HFFc6 (cell line): ENCODE results near the gene SARDH. TPM values are rescaled to one million over a fixed set of nuclear protein-coding genes. Genes with fewer than 3 reads are reported as not detected.

ENCODE experiments used
- DNase-seq: peaks from one replicate; pipeline ENCODE4 v3.0.0-alpha.2; 2018
- H3K27ac Mint-ChIP-seq: 2 replicates; pipeline ENCODE4 v1.8.0; 2020; ENCODE audit warnings: mild to moderate bottlenecking, mixed read lengths
- H3K27me3 Mint-ChIP-seq: 2 replicates; pipeline ENCODE4 v1.8.0; 2021; ENCODE audit warnings: mild to moderate bottlenecking, moderate library complexity, mixed read lengths; ENCODE audit not compliant: insufficient read depth
- H3K36me3 Mint-ChIP-seq: 2 replicates; pipeline ENCODE4 v1.8.0; 2021; ENCODE audit warnings: low read depth, mixed read lengths
- H3K4me1 Mint-ChIP-seq: 2 replicates; pipeline ENCODE4 v1.8.0; 2020; ENCODE audit warnings: low read depth, mixed read lengths
- H3K4me3 Mint-ChIP-seq: 2 replicates; pipeline ENCODE4 v1.8.0; 2020; ENCODE audit warnings: mild to moderate bottlenecking, moderate library complexity, mixed read lengths
- H3K9me3 Mint-ChIP-seq: 2 replicates; pipeline ENCODE4 v1.8.0; 2020; ENCODE audit warnings: mild to moderate bottlenecking, mixed read lengths
- total RNA-seq, 6 experiments: library from RNA; stranded (reverse); fragmentation: NEBNext Ultra II Directional; extraction: Animal tissue kit (Norgen Biotek cat#: 25700); gene quantifications; 2 replicates in 1 of 6; 3 replicates in 5 of 6; pipeline ENCODE4 v1.2.3, GENCODE V29; 2021
- TF ChIP-seq, protein P1 (sequence below): fragments of 200-600 bp; sonication (generic); IDR thresholded peaks from 2 replicates; pipeline ENCODE4 v1.5.0; 2021; ENCODE audit warnings: antibody characterized with exemption, mild to moderate bottlenecking

SARDH gene
- total RNA-seq, 6 experiments from 2014 or later = 0.24 to 5.1 (median 4.1) TPM

GRCh38 chr9:133706307-133707050 lies 31.7 kb downstream of the SARDH start:
- TF ChIP-seq, protein P1, sequence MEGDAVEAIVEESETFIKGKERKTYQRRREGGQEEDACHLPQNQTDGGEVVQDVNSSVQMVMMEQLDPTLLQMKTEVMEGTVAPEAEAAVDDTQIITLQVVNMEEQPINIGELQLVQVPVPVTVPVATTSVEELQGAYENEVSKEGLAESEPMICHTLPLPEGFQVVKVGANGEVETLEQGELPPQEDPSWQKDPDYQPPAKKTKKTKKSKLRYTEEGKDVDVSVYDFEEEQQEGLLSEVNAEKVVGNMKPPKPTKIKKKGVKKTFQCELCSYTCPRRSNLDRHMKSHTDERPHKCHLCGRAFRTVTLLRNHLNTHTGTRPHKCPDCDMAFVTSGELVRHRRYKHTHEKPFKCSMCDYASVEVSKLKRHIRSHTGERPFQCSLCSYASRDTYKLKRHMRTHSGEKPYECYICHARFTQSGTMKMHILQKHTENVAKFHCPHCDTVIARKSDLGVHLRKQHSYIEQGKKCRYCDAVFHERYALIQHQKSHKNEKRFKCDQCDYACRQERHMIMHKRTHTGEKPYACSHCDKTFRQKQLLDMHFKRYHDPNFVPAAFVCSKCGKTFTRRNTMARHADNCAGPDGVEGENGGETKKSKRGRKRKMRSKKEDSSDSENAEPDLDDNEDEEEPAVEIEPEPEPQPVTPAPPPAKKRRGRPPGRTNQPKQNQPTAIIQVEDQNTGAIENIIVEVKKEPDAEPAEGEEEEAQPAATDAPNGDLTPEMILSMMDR = no peak
- Mint-ChIP-seq H3K4me1 (peaks cover 13% of the 10 kb centered on the region), H3K9me3 (no peaks in the 10 kb centered on the region), H3K4me3 (no peak overlapping the region), H3K36me3 (no peaks in the 10 kb centered on the region), H3K27ac (peak overlapping the region; percentile 77; the same call in 1 of the 2 replicates), H3K27me3 (peaks cover 15% of the 10 kb centered on the region)
- DNase-seq = no peak

DNA sequence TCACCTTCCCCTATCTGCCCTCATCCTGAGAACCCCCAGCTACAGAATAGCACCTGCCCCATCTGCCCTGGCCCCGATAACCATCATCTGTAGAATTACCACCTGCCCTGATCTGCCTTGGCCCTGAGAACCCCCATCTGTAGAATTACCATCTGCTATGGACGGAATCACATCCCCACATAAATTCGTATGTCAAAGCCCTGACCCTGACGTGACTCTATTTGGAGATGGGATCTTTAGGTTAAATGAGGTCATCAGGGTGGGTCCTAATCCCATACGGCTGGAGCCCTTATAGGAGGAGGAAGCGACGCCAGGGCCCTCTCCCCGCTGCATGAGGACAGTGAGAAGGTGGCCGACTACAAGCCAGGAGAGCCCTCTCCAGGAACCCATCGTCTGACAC lies 32.6 kb downstream of the SARDH start:
- Mint-ChIP-seq H3K4me1 (peaks cover 13% of the 10 kb centered on the region), H3K9me3 (no peaks in the 10 kb centered on the region), H3K36me3 (no peaks in the 10 kb centered on the region), H3K27me3 (peaks cover 15% of the 10 kb centered on the region), H3K4me3 (no peak overlapping the region), H3K27ac (no peak overlapping the region)
- DNase-seq = no peak
- TF ChIP-seq, protein P1 = no peak

- H3K27ac Mint-ChIP-seq = no peak overlapping the region
- H3K36me3 Mint-ChIP-seq = peaks cover under 1% of the 10 kb centered on the region; the same call in 1 of the 2 replicates
- TF ChIP-seq, protein P1 = no peak
- no peak overlapping the region for H3K4me3 Mint-ChIP-seq
- no peaks in the 10 kb centered on the region for H3K9me3 Mint-ChIP-seq
- peaks cover 13% of the 10 kb centered on the region for H3K4me1 Mint-ChIP-seq
- DNase-seq = no peak
- peaks cover 17% of the 10 kb centered on the region for H3K27me3 Mint-ChIP-seq
Measured at GRCh38 chr9:133704711-133705181, 33.4 kb downstream of the SARDH start.

- DNase-seq = no peak
- Mint-ChIP-seq H3K4me3 (no peak overlapping the region), H3K9me3 (no peaks in the 10 kb centered on the region), H3K4me1 (peaks cover 13% of the 10 kb centered on the region), H3K27me3 (peaks cover 15% of the 10 kb centered on the region), H3K27ac (no peak overlapping the region), H3K36me3 (peaks cover 5% of the 10 kb centered on the region; the same call in 1 of the 2 replicates)
- TF ChIP-seq, protein P1 = no peak
Measured at GRCh38 chr9:133703591-133704399, 34.4 kb downstream of the SARDH start.

DNA sequence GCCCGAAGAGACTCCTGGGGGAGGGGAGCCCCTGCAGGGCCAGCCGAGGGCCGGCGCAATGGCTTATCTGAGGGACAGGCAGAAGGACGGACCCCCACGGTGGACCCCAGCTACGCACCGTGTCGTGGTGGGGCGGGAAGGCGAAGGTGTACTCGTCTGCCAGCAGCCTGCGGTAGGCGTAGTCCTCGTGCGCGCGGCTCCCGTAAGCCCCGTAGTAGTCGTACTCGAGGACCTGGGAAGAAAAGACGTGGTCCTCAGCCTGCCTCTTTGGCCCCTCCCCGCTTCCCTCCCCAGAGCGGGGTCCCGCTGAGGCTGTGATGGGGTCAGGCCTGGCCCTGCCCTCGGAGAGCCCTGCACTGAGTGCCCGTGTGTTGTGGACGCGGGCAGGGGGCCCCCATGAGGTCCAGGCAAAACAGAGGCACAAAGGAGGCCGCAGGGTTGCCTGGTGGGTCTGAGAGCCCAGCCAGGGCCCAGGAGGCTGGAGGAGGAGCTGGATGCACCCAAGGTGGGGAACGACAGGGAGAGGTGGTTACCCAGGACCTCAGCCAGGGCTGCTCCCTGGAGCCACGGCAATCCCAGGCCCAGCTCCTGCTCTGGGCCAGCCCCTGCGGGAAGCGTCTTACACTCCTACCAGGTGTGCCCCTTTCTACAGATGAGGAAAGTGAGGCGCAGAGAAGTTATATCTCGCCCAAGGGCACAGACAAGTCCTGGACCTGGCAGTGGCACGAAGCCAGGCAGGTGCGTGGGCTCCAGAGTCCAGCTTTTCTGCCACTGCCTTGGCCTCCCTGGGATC lies 35.2 kb downstream of the SARDH start:
- H3K9me3 Mint-ChIP-seq = no peaks in the 10 kb centered on the region
- TF ChIP-seq, protein P1 = no peak
- no peak for DNase-seq
- H3K27me3 Mint-ChIP-seq = peaks cover 17% of the 10 kb centered on the region
- peaks cover 13% of the 10 kb centered on the region for H3K4me1 Mint-ChIP-seq
- H3K4me3 Mint-ChIP-seq = no peak overlapping the region
- no peak overlapping the region for H3K27ac Mint-ChIP-seq
- peaks cover 5% of the 10 kb centered on the region; the same call in 1 of the 2 replicates for H3K36me3 Mint-ChIP-seq
